ENCODE measurements around the gene PCDH10.

- no peak for TF ChIP-seq EZH2 (IDR thresholded peaks at IDR 0.05; ENCODE audit: low read depth)
- TF ChIP-seq, protein P1, sequence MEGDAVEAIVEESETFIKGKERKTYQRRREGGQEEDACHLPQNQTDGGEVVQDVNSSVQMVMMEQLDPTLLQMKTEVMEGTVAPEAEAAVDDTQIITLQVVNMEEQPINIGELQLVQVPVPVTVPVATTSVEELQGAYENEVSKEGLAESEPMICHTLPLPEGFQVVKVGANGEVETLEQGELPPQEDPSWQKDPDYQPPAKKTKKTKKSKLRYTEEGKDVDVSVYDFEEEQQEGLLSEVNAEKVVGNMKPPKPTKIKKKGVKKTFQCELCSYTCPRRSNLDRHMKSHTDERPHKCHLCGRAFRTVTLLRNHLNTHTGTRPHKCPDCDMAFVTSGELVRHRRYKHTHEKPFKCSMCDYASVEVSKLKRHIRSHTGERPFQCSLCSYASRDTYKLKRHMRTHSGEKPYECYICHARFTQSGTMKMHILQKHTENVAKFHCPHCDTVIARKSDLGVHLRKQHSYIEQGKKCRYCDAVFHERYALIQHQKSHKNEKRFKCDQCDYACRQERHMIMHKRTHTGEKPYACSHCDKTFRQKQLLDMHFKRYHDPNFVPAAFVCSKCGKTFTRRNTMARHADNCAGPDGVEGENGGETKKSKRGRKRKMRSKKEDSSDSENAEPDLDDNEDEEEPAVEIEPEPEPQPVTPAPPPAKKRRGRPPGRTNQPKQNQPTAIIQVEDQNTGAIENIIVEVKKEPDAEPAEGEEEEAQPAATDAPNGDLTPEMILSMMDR (conservative IDR thresholded peaks at IDR 0.05): no peak
These were observed 8.5 kb downstream of the PCDH10 start for GRCh38 chr4:133157460-133158160.

Data from PC-9 (cell line).